Endothelial cell of umbilical vein (primary cell): Measurements from ENCODE around the gene ADPRH.

Experiments used
- EZH2 ChIP-seq: IDR thresholded peaks from 2 replicates; pipeline ENCODE4 v1.6.1; 2012; ENCODE audit warnings: borderline replicate concordance, low read depth, mild to moderate bottlenecking, moderate library complexity, low read length, inconsistent platforms; ENCODE audit not compliant: severe bottlenecking
- FOS ChIP-seq: IDR thresholded peaks from 2 replicates; pipeline ENCODE4 v1.6.1; 2011; ENCODE audit warnings: mild to moderate bottlenecking, low read length, moderate library complexity, borderline replicate concordance; ENCODE audit not compliant: insufficient read depth
- JUN ChIP-seq: IDR thresholded peaks from 2 replicates; pipeline ENCODE4 v1.6.1; 2011; ENCODE audit warnings: borderline replicate concordance, low read depth; ENCODE audit not compliant: insufficient read length, insufficient read depth
- POLR2A ChIP-seq: IDR thresholded peaks from 2 replicates; pipeline ENCODE4 v1.6.1; 2012; ENCODE audit warnings: low read depth, mild to moderate bottlenecking, control low read depth, low read length
- POLR2AphosphoS5 ChIP-seq: IDR thresholded peaks from 2 replicates; pipeline ENCODE4 v1.6.1; 2012; ENCODE audit warnings: low read depth, mild to moderate bottlenecking, control low read depth, low read length, moderate library complexity; ENCODE audit not compliant: insufficient read depth
- TF ChIP-seq, protein P1 (sequence below), 2 donors: IDR thresholded peaks; 1 replicate in 1 of 2; 2 replicates in 1 of 2; pipeline ENCODE4 v1.5.1; 2011; ENCODE audit warnings: low read length in 2 of 2, mild to moderate bottlenecking in 2 of 2, moderate library complexity in 2 of 2, control low read depth in 1 of 2, inconsistent platforms in 1 of 2, low read depth in 1 of 2; ENCODE audit not compliant: insufficient read depth in 1 of 2; ENCODE audit errors: extremely low read depth in 1 of 2
- TF ChIP-seq, protein P2 (sequence below): IDR thresholded peaks from 2 replicates; pipeline ENCODE4 v1.6.1; 2011; ENCODE audit not compliant: insufficient read depth, insufficient read length

DNA sequence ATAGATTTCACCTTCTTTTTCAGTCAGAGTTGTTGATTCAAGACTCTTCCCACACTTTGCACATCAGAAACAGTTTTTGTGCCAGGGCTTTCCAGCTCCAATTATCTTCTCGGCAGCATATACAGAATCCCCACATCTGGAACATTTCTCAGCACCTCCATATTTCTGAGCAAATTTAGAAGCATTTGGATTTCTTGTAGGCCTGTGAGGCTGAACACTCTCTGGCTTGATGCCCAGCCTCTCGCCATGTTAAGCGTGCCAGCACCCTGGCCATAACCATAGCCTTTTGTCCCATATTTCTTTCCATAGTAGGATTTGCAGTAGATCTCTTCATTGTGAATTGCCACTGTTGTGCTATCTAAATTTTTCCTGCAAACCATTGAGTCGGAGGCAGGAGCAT, 48.1 kb upstream of the ADPRH start:
- TF ChIP-seq, protein P1, sequence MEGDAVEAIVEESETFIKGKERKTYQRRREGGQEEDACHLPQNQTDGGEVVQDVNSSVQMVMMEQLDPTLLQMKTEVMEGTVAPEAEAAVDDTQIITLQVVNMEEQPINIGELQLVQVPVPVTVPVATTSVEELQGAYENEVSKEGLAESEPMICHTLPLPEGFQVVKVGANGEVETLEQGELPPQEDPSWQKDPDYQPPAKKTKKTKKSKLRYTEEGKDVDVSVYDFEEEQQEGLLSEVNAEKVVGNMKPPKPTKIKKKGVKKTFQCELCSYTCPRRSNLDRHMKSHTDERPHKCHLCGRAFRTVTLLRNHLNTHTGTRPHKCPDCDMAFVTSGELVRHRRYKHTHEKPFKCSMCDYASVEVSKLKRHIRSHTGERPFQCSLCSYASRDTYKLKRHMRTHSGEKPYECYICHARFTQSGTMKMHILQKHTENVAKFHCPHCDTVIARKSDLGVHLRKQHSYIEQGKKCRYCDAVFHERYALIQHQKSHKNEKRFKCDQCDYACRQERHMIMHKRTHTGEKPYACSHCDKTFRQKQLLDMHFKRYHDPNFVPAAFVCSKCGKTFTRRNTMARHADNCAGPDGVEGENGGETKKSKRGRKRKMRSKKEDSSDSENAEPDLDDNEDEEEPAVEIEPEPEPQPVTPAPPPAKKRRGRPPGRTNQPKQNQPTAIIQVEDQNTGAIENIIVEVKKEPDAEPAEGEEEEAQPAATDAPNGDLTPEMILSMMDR (IDR thresholded peaks at IDR 0.05; ENCODE audit: extremely low read depth in 1 of 2, insufficient read depth in 1 of 2, low read depth in 1 of 2, low read length in 2 of 2): no peak
- TF ChIP-seq EZH2 (no peak), POLR2A (no peak), POLR2AphosphoS5 (no peak), JUN (no peak), FOS (no peak)
- TF ChIP-seq, protein P2, sequence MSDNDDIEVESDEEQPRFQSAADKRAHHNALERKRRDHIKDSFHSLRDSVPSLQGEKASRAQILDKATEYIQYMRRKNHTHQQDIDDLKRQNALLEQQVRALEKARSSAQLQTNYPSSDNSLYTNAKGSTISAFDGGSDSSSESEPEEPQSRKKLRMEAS: no peak
